SK-N-SH (cell line): ENCODE results near the gene MAGEF1. TPM values are rescaled to one million over a fixed set of nuclear protein-coding genes. Genes with fewer than 3 reads are reported as not detected.

Experiments
- CTCF ChIA-PET: fragments of 300-600, 350-600 bp; formaldehyde crosslinking; extraction: SDS; loops from one replicate; lab custom pipeline; 2021; lab: Yijun Ruan, JAX
- POLR2A ChIA-PET: fragments of 350-600 bp; sonication (Branson Sonifier 250); formaldehyde crosslinking; extraction: SDS; loops from one replicate; lab custom pipeline; 2020; ENCODE audit warnings: antibody characterized with exemption, inconsistent platforms; lab: Yijun Ruan, JAX
- DNase-seq: peaks from one replicate; pipeline ENCODE4 v3.0.0; 2012
- H2AFZ ChIP-seq: fragments of 200-600 bp; sonication (generic); 2 replicates; pipeline ENCODE4 v1.8.1; 2016; ENCODE audit warnings: antibody characterized with exemption, mild to moderate bottlenecking, low read depth
- H3F3A ChIP-seq: fragments of 200-600 bp; sonication (generic); replicated peaks from 2 replicates; pipeline ENCODE3; 2016; ENCODE audit warnings: antibody characterized with exemption, mild to moderate bottlenecking; ENCODE audit not compliant: insufficient read depth
- H3K27ac ChIP-seq, 2 experiments: fragments of 200-500 bp in 1 of 2; fragments of 200-600 bp in 1 of 2; sonication (Bioruptor generic) in 1 of 2; sonication (generic), shearing (Covaris generic) in 1 of 2; 2 replicates each; pipeline versions ENCODE4 v1.5.1 to v1.6.1; 2014 to 2016; ENCODE audit warnings: low read depth in 2 of 2, inconsistent platforms in 1 of 2, low read length in 1 of 2, mild to moderate bottlenecking in 1 of 2, mixed read lengths in 1 of 2
- H3K27me3 ChIP-seq: fragments of 200-600 bp; sonication (generic), shearing (Covaris generic); 2 replicates; pipeline ENCODE4 v1.6.1; 2016; ENCODE audit warnings: mixed run types; ENCODE audit not compliant: insufficient read depth
- H3K36me3 ChIP-seq, 2 experiments: fragments of 200-500 bp in 1 of 2; fragments of 200-600 bp in 1 of 2; sonication (Bioruptor generic) in 1 of 2; sonication (generic) in 1 of 2; replicated peaks in 1 of 2; 2 replicates each; pipeline versions ENCODE3 to v1.5.1; 2014 to 2016; ENCODE audit warnings: low read length in 1 of 2, mild to moderate bottlenecking in 1 of 2; ENCODE audit not compliant: insufficient read depth in 2 of 2, control insufficient read depth in 1 of 2
- H3K4me1 ChIP-seq, 2 experiments: fragments of 200-500 bp in 1 of 2; fragments of 200-600 bp in 1 of 2; sonication (Bioruptor generic) in 1 of 2; sonication (generic), shearing (Covaris generic) in 1 of 2; 2 replicates each; pipeline versions ENCODE4 v1.5.1 to v1.6.1; 2014 to 2016; ENCODE audit warnings: low read depth in 1 of 2, low read length in 1 of 2, mixed run types in 1 of 2; ENCODE audit not compliant: insufficient read depth in 2 of 2, control insufficient read depth in 1 of 2
- H3K4me2 ChIP-seq: fragments of 200-600 bp; sonication (generic), shearing (Covaris generic); 2 replicates; pipeline ENCODE4 v1.6.1; 2017; ENCODE audit warnings: mixed run types
- H3K4me3 ChIP-seq, 2 experiments: fragments of 200-500 bp in 1 of 2; fragments of 200-600 bp in 1 of 2; sonication (Bioruptor generic) in 1 of 2; sonication (generic), shearing (Covaris generic) in 1 of 2; 2 replicates each; pipeline versions ENCODE4 v1.5.1 to v1.8.1; 2014 to 2016; ENCODE audit warnings: low read depth in 2 of 2, inconsistent platforms in 1 of 2, low read length in 1 of 2, mild to moderate bottlenecking in 1 of 2, mixed read lengths in 1 of 2, moderate library complexity in 1 of 2
- H3K79me2 ChIP-seq: fragments of 200-600 bp; sonication (generic); 2 replicates; pipeline ENCODE4 v1.8.1; 2017; ENCODE audit warnings: mild to moderate bottlenecking; ENCODE audit not compliant: insufficient read depth
- H3K9ac ChIP-seq: fragments of 200-600 bp; sonication (generic); 2 replicates; pipeline ENCODE4 v1.6.1; 2017; ENCODE audit warnings: mixed run types
- H3K9me2 ChIP-seq: fragments of 200-600 bp; sonication (generic); 2 replicates; pipeline ENCODE4 v1.6.1; 2017; ENCODE audit warnings: mixed run types
- H3K9me3 ChIP-seq: fragments of 200-600 bp; sonication (generic); 2 replicates; pipeline ENCODE4 v1.6.1; 2017; ENCODE audit warnings: mixed run types, mild to moderate bottlenecking, moderate library complexity
- H4K20me1 ChIP-seq: fragments of 200-600 bp; sonication (generic); 2 replicates; pipeline ENCODE4 v1.6.1; 2017; ENCODE audit warnings: mild to moderate bottlenecking, mixed run types; ENCODE audit not compliant: insufficient read depth
- CHD2 ChIP-seq: fragments of 150-350 bp; IDR thresholded peaks from 2 replicates; pipeline ENCODE4 v1.6.1; 2018; ENCODE audit warnings: low read length; ENCODE audit not compliant: partially characterized antibody
- CTCF ChIP-seq: fragments of 200-600 bp; sonication (generic); IDR thresholded peaks from 2 replicates; pipeline ENCODE4 v1.6.1; 2017; ENCODE audit warnings: antibody characterized with exemption, mild to moderate bottlenecking, moderate library complexity
- ELF1 ChIP-seq: IDR thresholded peaks from 2 replicates; pipeline ENCODE4 v1.4.0; 2012
- EP300 ChIP-seq, 2 experiments: IDR thresholded peaks; 2 replicates each; pipeline versions ENCODE4 v1.4.0 to v1.6.1; 2012; ENCODE audit warnings: borderline replicate concordance in 1 of 2, low read depth in 1 of 2, low read length in 1 of 2
- FOSL2 ChIP-seq: IDR thresholded peaks from 2 replicates; pipeline ENCODE4 v1.4.0; 2012; ENCODE audit warnings: low read depth, mild to moderate bottlenecking, moderate library complexity, borderline replicate concordance
- FOXJ3 ChIP-seq: sonication (generic); formaldehyde crosslinking; IDR thresholded peaks from 2 replicates; pipeline ENCODE4 v1.5.1; 2020; ENCODE audit warnings: mild to moderate bottlenecking, missing genetic modification reagents
- GATA2 ChIP-seq: sonication (generic); formaldehyde crosslinking; IDR thresholded peaks from 2 replicates; pipeline ENCODE4 v1.5.0; 2020; ENCODE audit warnings: mild to moderate bottlenecking, missing genetic modification reagents
- MEF2A ChIP-seq: IDR thresholded peaks from 2 replicates; pipeline ENCODE4 v1.4.0; 2012; ENCODE audit warnings: low read depth, borderline replicate concordance
- MXI1 ChIP-seq: IDR thresholded peaks from 2 replicates; pipeline ENCODE4 v1.6.1; 2012; ENCODE audit warnings: mild to moderate bottlenecking, low read depth, low read length, improper control_type of control experiment
- NFIC ChIP-seq: IDR thresholded peaks from 2 replicates; pipeline ENCODE4 v1.4.0; 2012; ENCODE audit warnings: borderline replicate concordance
- PBX3 ChIP-seq: IDR thresholded peaks from 2 replicates; pipeline ENCODE4; 2012
- RAD21 ChIP-seq: IDR thresholded peaks from 2 replicates; pipeline ENCODE4 v1.6.1; 2012; ENCODE audit warnings: mild to moderate bottlenecking, low read length
- RCOR1 ChIP-seq: fragments of 150-350 bp; IDR thresholded peaks from 2 replicates; pipeline ENCODE4 v1.6.1; 2017; ENCODE audit warnings: antibody characterized with exemption, low read length
- REST ChIP-seq: IDR thresholded peaks from 2 replicates; pipeline ENCODE4 v1.6.1; 2012; ENCODE audit warnings: mild to moderate bottlenecking, low read depth, low read length, moderate library complexity
- TCF12 ChIP-seq: IDR thresholded peaks from 2 replicates; pipeline ENCODE4 v1.4.0; 2012
- ZBTB33 ChIP-seq: IDR thresholded peaks from 2 replicates; pipeline ENCODE4 v1.4.0; 2012; ENCODE audit warnings: low read depth, borderline replicate concordance
- WGBS: methylation state at CpG from one replicate; pipeline ENCODE4 v1.1.6; 2017; ENCODE audit warnings: low lambda C conversion rate; 5-methylcytosine and 5-hydroxymethylcytosine counted together
- polyA plus RNA-seq, 3 experiments: library from polyadenylated mRNA; depleted of rRNA; stranded (reverse); fragments of >200 nt; gene quantifications; 2 replicates each; pipeline ENCODE4 v1.2.3, GENCODE V29; 2012

MAGEF1 gene
- polyA plus RNA-seq, 1 of the 3 experiments (the other 2 are of a cell fraction): 45.2 TPM

DNA sequence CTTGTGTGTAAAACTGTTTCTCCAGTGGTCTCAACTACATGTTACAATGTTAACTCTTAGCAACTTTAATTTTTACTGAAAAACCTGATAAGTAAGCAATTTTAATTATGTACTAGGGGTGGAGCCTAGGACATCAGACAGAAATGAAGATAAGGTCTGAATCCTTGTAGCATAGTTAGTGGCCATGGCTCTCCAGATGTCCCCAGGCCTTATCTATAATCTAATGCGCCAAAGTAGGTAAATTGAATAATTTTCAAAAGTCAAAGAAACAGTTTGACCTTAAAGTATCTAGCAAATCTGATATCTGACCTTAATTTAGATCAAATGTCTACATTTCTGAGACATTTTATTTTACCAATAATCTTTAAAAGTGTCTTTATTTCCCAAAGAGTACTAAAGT is 8.2 kb downstream of the MAGEF1 start:
- CTCF ChIA-PET: interaction anchor here (0.9 to 1.4 kb wide), 2 partner anchors 75 to 129 kb away, joined by 4 to 5 read pairs; no protein-coding TSS in a partner anchor
- peaks cover under 1% of the 10 kb centered on the region; the same call in 1 of the 2 replicates for H3K79me2 ChIP-seq
- DNase-seq: no peak
- H3K4me1 ChIP-seq: peaks cover 0 to 14% of the 10 kb centered on the region in 2 experiments; a peak in 2 of 4 replicates
- H3K4me2 ChIP-seq: no peak overlapping the region
- H3K9me3 ChIP-seq: no peaks in the 10 kb centered on the region
- POLR2A ChIA-PET: no interaction called here
- H4K20me1 ChIP-seq: no peaks in the 10 kb centered on the region
- H3F3A ChIP-seq: no peaks in the 10 kb centered on the region
- no peak overlapping the region for H2AFZ ChIP-seq
- H3K27ac ChIP-seq: peak overlapping the region in 1 of 2 experiments; percentile 75; a peak in 2 of 4 replicates
- no peaks in the 10 kb centered on the region for H3K27me3 ChIP-seq
- 94% methylated on average over 1 of the region's 1 CpG for WGBS
- H3K36me3 ChIP-seq: peaks cover 12 to 16% of the 10 kb centered on the region in 2 experiments
- TF ChIP-seq FOSL2 (no peak), MXI1 (0 out of 2 replicates have a peak, but pooled peaks have one; percentile 16), NFIC (no peak), GATA2 (CRISPR knock-in tag) (peak; percentile 83), RAD21 (no peak), PBX3 (no peak), RCOR1 (peak; percentile 81), CTCF (no peak), CHD2 (peak; percentile 46), TCF12 (peak; percentile 17; the same call in 1 of the 2 replicates), ZBTB33 (no peak), FOXJ3 (no peak), MEF2A (no peak), ELF1 (no peak), EP300 (IDR thresholded peaks at IDR 0.05; ENCODE audit: borderline replicate concordance in 1 of 2, low read depth in 1 of 2, low read length in 1 of 2) (peak in 1 of 2 experiments; percentile 65; a peak in 1 of 4 replicates), REST (no peak)
- no peaks in the 10 kb centered on the region for H3K9me2 ChIP-seq
- H3K4me3 ChIP-seq: no peak overlapping the region
- no peak overlapping the region for H3K9ac ChIP-seq
